Activated CD4-positive, alpha-beta T cell treated with anti-CD3 and anti-CD28 coated beads, Interleukin-2, amount 50 U/mL, for 16 hours (primary cell): Measurements from ENCODE around the gene RIMOC1.
A peak's percentile ranks its signal among the peaks of the same experiment; 100 is the strongest.

Experiments
- DNase-seq: peaks from one replicate; pipeline ENCODE4 v3.0.0-alpha.2; 2020

Gene RIMOC1

GRCh38 chr5:41903892-41904799 is at the start of gene RIMOC1:
TSS of gene RIMOC1 (plus strand) at chr5:41904344. CDS start at chr5:41904368, 24 bp downstream.
- peak; percentile 99 for DNase-seq

- peak; percentile 73 for DNase-seq
Observed at GRCh38 chr5:41856644-41857491, 47.3 kb upstream of the RIMOC1 start.

GRCh38 chr5:41857989-41858388 is 46.2 kb upstream of the RIMOC1 start:
- no peak for DNase-seq

GRCh38 chr5:41858890-41859289 is 45.3 kb upstream of the RIMOC1 start:
- DNase-seq: no peak

- DNase-seq: no peak
Observed at GRCh38 chr5:41863871-41864486, 40.2 kb upstream of the RIMOC1 start.

GRCh38 chr5:41869151-41869723 is 34.9 kb upstream of the RIMOC1 start:
- DNase-seq: no peak

GRCh38 chr5:41869724-41870626 is 34.2 kb upstream of the RIMOC1 start, which contains the start of gene OXCT1:
TSS of gene OXCT1 (minus strand) at chr5:41870425. CDS start at chr5:41870358, 67 bp downstream.
- peak; percentile 95 for DNase-seq

GRCh38 chr5:41870627-41871048 is 33.5 kb upstream of the RIMOC1 start:
- no peak for DNase-seq

GRCh38 chr5:41871852-41872251 is 32.3 kb upstream of the RIMOC1 start:
- no peak for DNase-seq

GRCh38 chr5:41874512-41875060 is 29.6 kb upstream of the RIMOC1 start:
- no peak for DNase-seq

GRCh38 chr5:41875121-41875520 is 29.0 kb upstream of the RIMOC1 start:
- DNase-seq: peak; percentile 28

GRCh38 chr5:41876678-41877077 is 27.5 kb upstream of the RIMOC1 start:
- no peak for DNase-seq

- DNase-seq: no peak
Observed at GRCh38 chr5:41877408-41877807, 26.7 kb upstream of the RIMOC1 start.

GRCh38 chr5:41878173-41878572 is 26.0 kb upstream of the RIMOC1 start:
- DNase-seq: no peak

- no peak for DNase-seq
Observed at GRCh38 chr5:41878643-41879478, 25.3 kb upstream of the RIMOC1 start.

- DNase-seq: no peak
Observed at GRCh38 chr5:41882765-41883164, 21.4 kb upstream of the RIMOC1 start.

- DNase-seq: no peak
Observed at GRCh38 chr5:41883243-41883642, 20.9 kb upstream of the RIMOC1 start.

GRCh38 chr5:41883936-41884335 is 20.2 kb upstream of the RIMOC1 start:
- no peak for DNase-seq

- DNase-seq: no peak
Observed at GRCh38 chr5:41885286-41885685, 18.9 kb upstream of the RIMOC1 start.

- DNase-seq: no peak
Observed at GRCh38 chr5:41891066-41891707, 13.0 kb upstream of the RIMOC1 start.
